HG03064 (cell line): ENCODE results near the gene UBR2.

Experiments
- ATAC-seq: cut with Tn5 transposase; IDR thresholded peaks from one replicate; pipeline ENCODE4 v1.9.1; 2021; ENCODE audit warnings: low read depth; ENCODE audit not compliant: unreplicated experiment

The UBR2 gene

GRCh38 chr6:42563697-42564505, at the start of gene UBR2:
UBR2 (plus strand) TSS chr6:42564029; CDS start chr6:42564320, 291 bp downstream.
- ATAC-seq, result peak; percentile 90

GRCh38 chr6:42514745-42515144, 49.1 kb upstream of the UBR2 start:
- no peak for ATAC-seq

DNA sequence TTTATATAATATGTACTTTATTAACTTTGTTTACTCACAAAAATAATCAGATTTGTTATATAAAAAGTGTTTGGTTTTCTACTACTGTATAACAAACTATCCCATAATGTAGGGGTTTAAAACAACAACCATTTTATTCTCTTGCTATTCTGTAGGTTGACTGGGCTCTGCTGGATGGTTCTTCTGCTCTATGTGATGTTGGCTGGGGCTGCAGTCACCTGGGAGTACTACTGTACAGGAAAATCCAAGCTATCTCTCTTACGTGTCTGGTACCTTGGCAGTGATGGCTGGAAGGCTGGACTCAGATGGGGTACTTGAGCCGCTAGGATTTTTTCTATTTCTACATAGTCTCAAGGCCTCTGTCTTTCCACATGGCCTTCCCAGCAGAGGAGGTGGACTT, 44.0 kb upstream of the UBR2 start:
- ATAC-seq, result no peak

DNA sequence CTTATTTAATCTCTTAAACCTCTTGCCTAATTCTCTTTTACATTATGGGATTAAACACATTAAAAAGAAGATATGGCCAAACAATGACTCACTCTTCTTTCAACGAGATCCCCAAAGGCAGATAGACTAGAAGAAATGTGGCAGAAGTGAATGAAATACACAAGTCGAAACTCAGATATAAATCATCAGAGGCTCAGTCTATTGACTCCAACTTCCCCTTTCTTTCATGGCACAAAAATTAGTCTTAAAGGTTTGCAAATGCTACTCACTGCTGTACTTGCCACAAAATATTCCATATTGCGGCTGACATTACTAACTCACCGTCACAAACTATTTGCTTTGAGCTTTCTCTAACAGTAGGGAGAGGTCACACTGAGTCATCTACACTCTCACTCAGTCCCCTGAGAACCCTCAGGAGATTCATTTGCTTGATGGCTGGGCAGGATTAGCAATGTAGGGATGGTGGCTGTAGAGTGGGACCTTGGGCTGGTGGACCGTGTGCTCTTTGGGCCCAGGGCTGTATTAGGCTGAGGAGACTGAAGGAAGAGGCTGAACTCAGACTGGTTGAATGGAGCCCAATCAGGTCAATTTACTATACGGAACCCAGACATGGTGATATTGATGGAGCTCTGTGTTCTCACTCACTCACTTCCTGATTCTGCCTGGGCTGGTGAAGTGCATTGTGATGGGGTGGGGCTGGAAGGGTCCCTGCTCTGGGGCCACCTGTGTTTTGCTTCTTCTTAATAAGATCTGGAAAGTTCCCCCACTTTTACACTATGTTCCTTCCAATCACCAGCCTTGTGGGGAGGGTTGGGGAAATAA, 42.8 kb upstream of the UBR2 start:
- peak; percentile 65 for ATAC-seq

DNA sequence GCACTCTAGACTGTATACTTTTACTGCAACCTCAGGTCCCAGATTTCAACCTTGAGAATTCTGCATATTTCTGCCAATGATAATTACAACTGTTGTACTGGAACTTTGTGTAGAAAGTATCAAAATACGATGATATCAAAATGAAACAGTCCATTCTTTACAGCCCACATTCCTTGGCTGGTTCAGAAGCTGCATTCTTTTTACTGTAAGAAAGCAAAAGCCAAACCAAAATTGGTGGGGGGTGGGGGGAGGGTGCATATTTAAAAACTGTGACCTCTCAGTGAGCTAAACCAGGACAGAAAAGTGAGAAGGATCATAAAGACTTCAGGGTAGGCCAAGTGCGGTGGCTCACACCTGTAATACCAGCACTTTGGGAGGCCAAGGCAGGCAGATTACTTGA, 41.8 kb upstream of the UBR2 start:
- ATAC-seq, result no peak

DNA sequence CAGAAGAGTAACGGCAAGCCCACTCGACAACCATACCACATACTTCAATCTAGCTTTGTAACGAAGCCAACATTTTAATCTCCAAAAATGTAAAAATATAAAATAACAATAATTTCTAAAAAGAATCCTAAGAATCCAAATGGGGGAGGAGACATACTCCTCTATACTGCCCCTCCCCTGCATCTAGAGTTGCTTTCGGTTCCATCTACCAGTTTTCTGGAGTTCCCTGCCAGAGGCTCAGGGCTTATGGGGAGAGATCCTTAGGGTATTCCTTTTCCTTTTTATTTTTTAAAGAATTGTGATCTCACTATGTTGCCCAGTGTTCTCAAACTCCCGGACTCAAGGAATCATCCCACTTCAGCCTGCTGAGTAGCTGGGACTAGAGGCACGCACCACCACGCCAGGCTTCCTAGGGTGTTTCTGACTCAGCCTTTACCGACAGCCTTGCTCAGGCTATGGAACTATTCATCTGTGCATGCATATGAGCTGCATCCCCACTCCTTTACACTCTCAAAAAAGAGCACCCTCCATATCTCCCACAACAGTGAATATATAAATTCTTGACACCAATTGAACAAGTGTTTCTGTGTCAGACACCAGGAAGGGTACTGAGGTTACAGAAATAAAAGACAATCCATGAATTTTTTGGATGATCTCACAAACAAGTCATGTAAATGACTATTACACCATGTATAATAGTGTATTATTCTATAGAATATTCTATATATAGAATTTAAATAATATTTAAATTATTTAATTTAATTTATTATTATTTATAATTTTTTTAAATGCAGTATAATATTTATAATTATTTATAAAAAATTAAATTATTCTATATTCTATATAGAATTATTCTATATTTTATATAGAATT, 40.7 kb upstream of the UBR2 start:
- no peak for ATAC-seq

DNA sequence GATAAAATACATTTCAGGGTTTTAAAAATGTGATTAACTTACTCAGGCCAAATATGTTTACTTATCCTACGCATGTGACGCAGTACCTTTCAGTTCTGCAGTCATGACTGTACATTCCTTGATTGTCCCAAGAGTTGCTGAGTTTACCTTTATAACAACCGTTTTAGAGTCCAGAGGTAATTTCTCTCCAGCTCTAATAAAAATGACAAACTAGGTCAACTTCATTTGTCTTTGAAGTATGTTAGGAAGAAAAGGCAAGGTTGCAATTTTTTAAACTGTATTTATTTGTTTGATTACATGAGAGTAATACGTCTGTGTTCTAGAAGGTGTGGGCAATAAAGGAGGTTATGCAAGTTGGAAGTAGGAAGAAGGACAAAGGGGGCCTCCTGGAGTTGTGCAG, 38.6 kb upstream of the UBR2 start:
- no peak for ATAC-seq

- no peak for ATAC-seq
Measured at GRCh38 chr6:42526616-42527015, 37.2 kb upstream of the UBR2 start.

- ATAC-seq, result no peak
Measured at GRCh38 chr6:42527204-42527603, 36.6 kb upstream of the UBR2 start.

- ATAC-seq, result no peak
Measured at GRCh38 chr6:42530296-42530695, 33.5 kb upstream of the UBR2 start.

DNA sequence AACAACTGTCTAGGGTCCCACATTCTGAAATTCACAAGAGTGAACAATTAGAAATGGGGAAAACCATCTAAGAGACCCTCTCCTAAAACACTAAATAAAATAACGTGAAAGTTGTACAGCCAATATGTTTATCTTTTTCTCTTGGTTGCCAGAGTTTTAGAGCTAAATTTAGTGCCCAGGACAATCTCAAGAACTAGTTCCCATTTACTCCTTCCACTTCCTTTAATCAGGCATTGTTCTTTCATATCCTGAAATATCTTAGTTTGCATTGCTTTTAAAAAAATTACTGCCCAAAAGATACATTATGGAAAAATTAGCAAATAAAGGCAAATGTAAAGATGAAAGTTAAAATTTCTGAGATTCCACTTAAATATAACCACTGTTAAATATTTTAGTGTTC, 33.1 kb upstream of the UBR2 start:
- ATAC-seq, result no peak

DNA sequence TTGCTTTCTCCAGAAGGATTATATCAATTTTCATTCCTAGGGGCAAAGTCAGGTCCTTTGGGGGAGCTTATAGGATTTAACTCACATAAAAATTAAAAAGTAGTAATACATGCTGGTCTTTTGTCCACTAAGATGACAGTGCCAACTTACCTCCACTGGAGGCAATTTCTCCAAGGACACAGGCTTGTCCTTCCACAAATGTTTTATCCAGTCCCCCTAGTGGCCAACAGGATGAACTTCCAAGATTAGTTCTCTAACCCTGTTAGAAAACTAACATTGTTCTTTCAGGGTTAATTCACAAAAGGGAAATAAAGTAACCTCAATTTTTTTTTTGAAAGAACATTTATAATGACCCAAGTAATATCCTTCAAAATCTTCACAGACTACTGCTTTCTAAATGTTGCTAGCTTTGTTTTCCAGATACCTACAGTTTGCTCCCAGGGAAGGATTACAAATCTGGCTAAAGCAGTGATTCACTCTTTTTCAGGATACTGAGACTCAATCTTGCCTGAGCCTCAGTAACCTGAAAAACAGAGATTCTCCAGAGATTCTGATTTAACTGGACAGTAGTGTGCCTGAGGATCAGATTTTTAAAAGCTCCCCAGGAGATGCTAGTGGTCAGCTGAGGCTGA, 31.7 kb upstream of the UBR2 start:
- no peak for ATAC-seq

DNA sequence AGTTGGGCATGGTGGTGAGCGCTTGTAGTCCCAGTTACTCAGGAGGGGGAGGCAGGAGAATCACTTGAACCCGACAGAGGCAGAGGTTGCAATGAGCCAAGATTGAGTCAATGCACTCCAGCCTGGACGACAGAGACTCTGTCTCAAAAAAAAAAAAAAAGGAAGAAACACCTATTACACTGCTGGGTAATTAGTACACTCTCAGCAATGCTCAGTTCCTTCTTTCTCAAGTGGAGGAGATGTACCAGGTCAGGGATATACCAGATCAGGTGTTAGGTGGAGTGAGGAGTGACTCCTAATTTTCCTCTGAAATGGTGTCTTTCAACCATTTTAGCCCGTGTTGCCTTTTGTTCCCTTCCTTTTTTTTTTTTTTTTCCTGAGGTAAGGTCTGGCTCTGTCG, 30.0 kb upstream of the UBR2 start:
- no peak for ATAC-seq

- no peak for ATAC-seq
Measured at GRCh38 chr6:42537536-42537935, 26.3 kb upstream of the UBR2 start.

DNA sequence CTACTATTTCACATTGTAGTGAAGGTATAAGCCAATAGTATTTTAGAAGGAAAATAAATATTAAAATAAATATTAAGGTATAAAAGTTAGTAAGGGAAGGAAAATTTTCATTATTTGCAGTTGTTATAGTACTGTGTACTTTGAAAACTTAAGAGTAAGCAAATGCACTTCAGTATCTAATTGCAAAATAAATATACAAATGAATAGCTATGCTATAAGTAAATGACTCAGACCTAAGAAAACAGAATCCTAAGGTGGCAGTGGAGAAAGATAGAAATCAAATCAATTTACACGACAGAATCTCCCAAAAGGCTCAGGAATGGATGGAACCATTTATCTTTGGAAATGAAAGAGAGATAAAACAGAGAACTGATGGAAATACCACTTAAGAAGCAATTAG, 24.7 kb upstream of the UBR2 start:
- ATAC-seq, result no peak

GRCh38 chr6:42545226-42545773, 18.5 kb upstream of the UBR2 start:
- no peak for ATAC-seq

DNA sequence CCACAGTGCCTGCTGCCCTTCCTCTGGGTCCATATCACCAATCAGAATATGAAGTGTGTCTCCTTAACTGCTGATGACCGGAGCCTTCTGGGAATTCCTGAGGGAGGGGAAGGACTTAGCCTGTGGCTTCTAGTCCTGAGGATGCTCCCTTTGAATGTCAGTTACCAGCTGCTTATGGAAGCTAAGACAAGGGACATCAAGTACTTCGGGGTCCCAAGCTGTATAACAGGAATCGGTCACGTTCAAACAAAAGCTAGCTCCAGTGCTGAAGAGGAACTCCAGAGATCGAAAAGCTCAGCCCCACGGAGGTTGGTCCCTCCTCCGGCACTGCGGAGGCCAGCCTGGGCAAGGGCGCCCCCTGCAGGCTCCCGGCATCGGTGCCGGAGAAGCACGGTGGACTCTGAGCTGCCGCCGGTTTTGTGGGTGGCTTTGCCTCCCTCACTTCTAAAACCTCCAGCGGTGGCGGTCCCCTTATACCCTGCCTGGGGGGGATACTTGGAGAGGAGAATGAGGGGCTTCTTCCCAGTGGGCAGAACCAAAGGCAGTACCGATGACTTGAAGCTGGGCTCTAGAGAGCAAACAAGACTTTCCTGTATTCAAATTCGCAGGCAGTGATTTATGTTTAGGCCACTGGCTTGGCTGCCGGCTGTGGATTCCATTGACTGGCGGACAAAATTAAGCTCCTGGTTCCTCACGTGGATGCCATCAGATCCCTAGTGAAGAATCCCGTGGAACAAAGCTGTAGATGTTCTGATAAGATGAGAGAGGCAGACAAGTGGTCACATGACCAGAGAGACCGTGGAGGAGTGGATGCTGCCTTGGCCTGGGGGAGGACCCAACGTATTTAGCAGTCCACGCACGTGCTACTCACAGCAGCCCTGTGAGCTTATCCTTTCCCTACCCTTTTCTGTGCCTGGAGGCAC, 16.2 kb upstream of the UBR2 start:
- peak; percentile 80 for ATAC-seq

- ATAC-seq, result no peak
Measured at GRCh38 chr6:42550277-42550676, 13.6 kb upstream of the UBR2 start.

GRCh38 chr6:42551217-42551616, 12.6 kb upstream of the UBR2 start:
- ATAC-seq, result no peak
